ENCODE results near the gene ZNF678. TPM values are rescaled to one million over a fixed set of nuclear protein-coding genes. Genes with fewer than 3 reads are reported as not detected.

The ZNF678 gene
- total RNA-seq, 1 experiment from 2014 or later = 7.0 TPM

DNA sequence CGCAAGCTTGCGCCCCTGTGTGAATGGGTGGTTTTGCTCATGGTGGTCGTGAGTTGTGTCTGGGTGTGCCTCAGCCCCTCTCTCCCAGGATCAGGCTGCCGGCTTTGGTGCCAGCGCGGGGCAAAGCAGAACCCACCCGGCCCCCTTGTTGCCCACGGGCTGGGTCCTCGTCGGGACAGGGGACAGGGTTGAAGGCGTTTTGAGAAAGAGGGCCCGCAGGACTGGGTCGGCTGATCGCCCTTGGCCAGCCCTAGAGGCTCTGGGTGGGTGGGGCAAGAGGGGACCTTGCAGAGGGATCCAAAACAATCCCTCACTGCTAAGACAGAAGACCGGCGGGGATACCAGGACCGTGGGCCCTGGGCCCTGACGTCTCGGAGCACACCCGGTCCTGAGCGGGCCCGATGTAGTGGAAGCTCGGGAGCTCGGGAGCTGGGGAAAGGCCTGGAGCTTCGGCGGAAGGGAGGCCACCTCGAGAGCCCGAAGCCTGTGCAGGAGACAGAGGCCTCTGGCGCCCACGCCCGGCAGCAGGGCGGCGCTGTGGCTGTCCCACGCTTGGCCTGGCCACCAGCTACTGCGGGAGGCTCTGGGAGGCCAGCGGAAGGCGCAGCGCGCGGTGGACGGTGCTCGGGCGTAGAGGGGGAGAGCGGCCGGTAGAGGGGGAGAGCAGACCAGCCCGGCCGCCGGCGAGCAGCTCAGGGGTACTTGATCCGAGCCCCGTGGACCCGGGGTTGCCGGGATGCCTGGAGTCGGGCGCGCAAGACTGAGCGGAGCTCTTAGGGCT lies 2.8 kb upstream of the ZNF678 start:
- Mint-ChIP-seq H3K36me3 (ENCODE audit: insufficient read depth, unreplicated experiment) (peaks cover 25% of the 10 kb centered on the region), H3K27ac (ENCODE audit: unreplicated experiment) (no peak overlapping the region), H3K27me3 (ENCODE audit: unreplicated experiment) (no peaks in the 10 kb centered on the region), H3K4me1 (ENCODE audit: low read depth, unreplicated experiment) (no peaks in the 10 kb centered on the region), H3K4me3 (ENCODE audit: low read depth, unreplicated experiment) (no peak overlapping the region), H3K9me3 (ENCODE audit: low read depth, unreplicated experiment) (peaks cover 15% of the 10 kb centered on the region)
- intact Hi-C loops (cut with micrococcal nuclease; ENCODE audit: unreplicated experiment) = loop anchor here (5.0 kb wide), 1 partner anchor 167 kb away; no protein-coding TSS in a partner anchor
- CTCF ChIA-PET = no interaction called here
- no peak for DNase-seq
- no TSS peak for BruUV-seq (replicated peaks)
- TF ChIP-seq, protein P1, sequence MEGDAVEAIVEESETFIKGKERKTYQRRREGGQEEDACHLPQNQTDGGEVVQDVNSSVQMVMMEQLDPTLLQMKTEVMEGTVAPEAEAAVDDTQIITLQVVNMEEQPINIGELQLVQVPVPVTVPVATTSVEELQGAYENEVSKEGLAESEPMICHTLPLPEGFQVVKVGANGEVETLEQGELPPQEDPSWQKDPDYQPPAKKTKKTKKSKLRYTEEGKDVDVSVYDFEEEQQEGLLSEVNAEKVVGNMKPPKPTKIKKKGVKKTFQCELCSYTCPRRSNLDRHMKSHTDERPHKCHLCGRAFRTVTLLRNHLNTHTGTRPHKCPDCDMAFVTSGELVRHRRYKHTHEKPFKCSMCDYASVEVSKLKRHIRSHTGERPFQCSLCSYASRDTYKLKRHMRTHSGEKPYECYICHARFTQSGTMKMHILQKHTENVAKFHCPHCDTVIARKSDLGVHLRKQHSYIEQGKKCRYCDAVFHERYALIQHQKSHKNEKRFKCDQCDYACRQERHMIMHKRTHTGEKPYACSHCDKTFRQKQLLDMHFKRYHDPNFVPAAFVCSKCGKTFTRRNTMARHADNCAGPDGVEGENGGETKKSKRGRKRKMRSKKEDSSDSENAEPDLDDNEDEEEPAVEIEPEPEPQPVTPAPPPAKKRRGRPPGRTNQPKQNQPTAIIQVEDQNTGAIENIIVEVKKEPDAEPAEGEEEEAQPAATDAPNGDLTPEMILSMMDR (IDR thresholded peaks at IDR 0.05; ENCODE audit: unreplicated experiment) = no peak

GRCh38 chr1:227561241-227561907 lies 2.0 kb upstream of the ZNF678 start:
- Mint-ChIP-seq H3K9me3 (ENCODE audit: low read depth, unreplicated experiment) (peaks cover 15% of the 10 kb centered on the region), H3K4me3 (ENCODE audit: low read depth, unreplicated experiment) (no peak overlapping the region), H3K27ac (ENCODE audit: unreplicated experiment) (no peak overlapping the region), H3K4me1 (ENCODE audit: low read depth, unreplicated experiment) (no peaks in the 10 kb centered on the region), H3K27me3 (ENCODE audit: unreplicated experiment) (no peaks in the 10 kb centered on the region), H3K36me3 (ENCODE audit: insufficient read depth, unreplicated experiment) (peaks cover 25% of the 10 kb centered on the region)
- CTCF ChIA-PET = no interaction called here
- no peak for DNase-seq
- TF ChIP-seq, protein P1 (IDR thresholded peaks at IDR 0.05; ENCODE audit: unreplicated experiment) = no peak
- intact Hi-C loops (cut with micrococcal nuclease; ENCODE audit: unreplicated experiment) = loop anchor here (5.0 kb wide), 1 partner anchor 166 kb away; no protein-coding TSS in a partner anchor
- no TSS peak for BruUV-seq (replicated peaks)

DNA sequence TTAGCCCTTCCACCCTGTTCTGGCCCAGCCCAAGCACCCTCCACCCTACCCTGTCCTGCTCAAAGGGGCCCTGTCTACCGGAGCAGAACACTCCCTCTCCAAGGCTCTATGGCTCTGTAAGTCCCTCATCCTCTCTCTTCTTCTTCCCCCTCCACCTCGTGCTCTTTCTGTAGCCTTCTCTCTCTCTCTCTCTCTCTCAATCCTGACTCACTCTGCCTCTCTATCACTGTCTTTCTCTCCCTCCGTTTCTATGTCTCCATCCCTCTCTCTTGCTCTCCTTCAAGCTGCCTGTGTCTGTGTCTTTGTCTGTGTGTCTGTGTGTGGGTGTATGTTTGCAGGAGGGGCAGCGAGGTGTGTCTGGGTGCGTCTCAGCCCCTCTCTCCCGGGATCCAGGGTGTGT lies 1.3 kb upstream of the ZNF678 start:
- H3K4me3 Mint-ChIP-seq (ENCODE audit: low read depth, unreplicated experiment) = no peak overlapping the region
- TF ChIP-seq, protein P1 (IDR thresholded peaks at IDR 0.05; ENCODE audit: unreplicated experiment) = no peak
- no peaks in the 10 kb centered on the region for H3K27me3 Mint-ChIP-seq (ENCODE audit: unreplicated experiment)
- H3K36me3 Mint-ChIP-seq (ENCODE audit: insufficient read depth, unreplicated experiment) = peaks cover 25% of the 10 kb centered on the region
- CTCF ChIA-PET = no interaction called here
- BruUV-seq (replicated peaks) = no TSS peak
- no peak for DNase-seq
- intact Hi-C loops (cut with micrococcal nuclease; ENCODE audit: unreplicated experiment) = loop anchor here (5.0 kb wide), 1 partner anchor 165 kb away; no protein-coding TSS in a partner anchor
- H3K27ac Mint-ChIP-seq (ENCODE audit: unreplicated experiment) = no peak overlapping the region
- no peaks in the 10 kb centered on the region for H3K4me1 Mint-ChIP-seq (ENCODE audit: low read depth, unreplicated experiment)
- peaks cover 15% of the 10 kb centered on the region for H3K9me3 Mint-ChIP-seq (ENCODE audit: low read depth, unreplicated experiment)

GRCh38 chr1:227562933-227563323 lies 428 bp upstream of the ZNF678 start:
- intact Hi-C loops (cut with micrococcal nuclease; ENCODE audit: unreplicated experiment) = loop anchor here (5.0 kb wide), 1 partner anchor 164 kb away; no protein-coding TSS in a partner anchor
- no TSS peak for BruUV-seq (replicated peaks)
- Mint-ChIP-seq H3K4me1 (ENCODE audit: low read depth, unreplicated experiment) (no peaks in the 10 kb centered on the region), H3K27ac (ENCODE audit: unreplicated experiment) (peak overlapping the region; percentile 92), H3K4me3 (ENCODE audit: low read depth, unreplicated experiment) (peak overlapping the region; percentile 98), H3K9me3 (ENCODE audit: low read depth, unreplicated experiment) (peaks cover 15% of the 10 kb centered on the region), H3K36me3 (ENCODE audit: insufficient read depth, unreplicated experiment) (peaks cover 29% of the 10 kb centered on the region), H3K27me3 (ENCODE audit: unreplicated experiment) (no peaks in the 10 kb centered on the region)
- TF ChIP-seq, protein P1 (IDR thresholded peaks at IDR 0.05; ENCODE audit: unreplicated experiment) = no peak
- DNase-seq = no peak
- CTCF ChIA-PET = interaction anchor here (1.5 kb wide), 1 partner anchor 20 kb away, joined by 6 read pairs; no protein-coding TSS in a partner anchor
